ENCODE data around the gene TRIM72.

DNA sequence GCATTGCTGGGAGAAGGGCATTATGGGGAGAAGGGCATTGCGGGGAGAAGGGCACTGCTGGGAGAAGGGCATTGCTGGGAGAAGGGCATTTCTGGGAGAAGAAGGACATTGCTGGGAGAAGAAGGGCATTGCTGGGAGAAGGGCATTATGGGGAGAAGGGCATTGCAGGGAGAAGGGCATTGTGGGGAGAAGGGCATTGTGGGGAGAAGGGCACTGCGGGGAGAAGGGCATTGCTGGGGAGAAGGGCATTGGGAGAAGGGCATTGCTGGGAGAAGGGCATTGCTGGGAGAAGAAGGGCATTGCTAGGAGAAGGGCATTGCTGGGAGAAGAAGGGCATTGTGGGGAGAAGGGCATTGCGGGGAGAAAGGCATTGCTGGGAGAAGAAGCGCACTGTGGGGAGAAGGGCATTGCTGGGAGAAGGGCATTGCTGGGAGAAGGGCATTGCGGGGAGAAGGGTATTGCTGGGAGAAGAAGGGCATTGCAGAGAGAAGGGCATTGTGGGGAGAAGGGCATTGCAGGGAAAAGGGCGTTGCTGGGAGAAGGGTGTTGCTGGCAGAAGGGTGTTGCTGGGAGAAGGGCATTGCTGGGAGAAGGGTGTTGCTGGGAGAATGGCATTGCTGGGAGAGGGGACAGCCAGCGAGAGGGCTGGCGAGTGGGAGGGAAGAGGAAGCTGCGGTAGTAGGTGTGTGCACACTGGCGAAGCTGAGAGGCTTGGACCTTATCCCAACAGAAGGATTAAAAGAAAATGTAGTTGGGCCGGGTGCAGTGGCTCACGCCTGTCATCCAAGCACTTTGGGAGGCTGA, 7.6 kb downstream of the TRIM72 start:
- TF ChIP-seq, protein P1, sequence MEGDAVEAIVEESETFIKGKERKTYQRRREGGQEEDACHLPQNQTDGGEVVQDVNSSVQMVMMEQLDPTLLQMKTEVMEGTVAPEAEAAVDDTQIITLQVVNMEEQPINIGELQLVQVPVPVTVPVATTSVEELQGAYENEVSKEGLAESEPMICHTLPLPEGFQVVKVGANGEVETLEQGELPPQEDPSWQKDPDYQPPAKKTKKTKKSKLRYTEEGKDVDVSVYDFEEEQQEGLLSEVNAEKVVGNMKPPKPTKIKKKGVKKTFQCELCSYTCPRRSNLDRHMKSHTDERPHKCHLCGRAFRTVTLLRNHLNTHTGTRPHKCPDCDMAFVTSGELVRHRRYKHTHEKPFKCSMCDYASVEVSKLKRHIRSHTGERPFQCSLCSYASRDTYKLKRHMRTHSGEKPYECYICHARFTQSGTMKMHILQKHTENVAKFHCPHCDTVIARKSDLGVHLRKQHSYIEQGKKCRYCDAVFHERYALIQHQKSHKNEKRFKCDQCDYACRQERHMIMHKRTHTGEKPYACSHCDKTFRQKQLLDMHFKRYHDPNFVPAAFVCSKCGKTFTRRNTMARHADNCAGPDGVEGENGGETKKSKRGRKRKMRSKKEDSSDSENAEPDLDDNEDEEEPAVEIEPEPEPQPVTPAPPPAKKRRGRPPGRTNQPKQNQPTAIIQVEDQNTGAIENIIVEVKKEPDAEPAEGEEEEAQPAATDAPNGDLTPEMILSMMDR (IDR thresholded peaks at IDR 0.05): no peak
- no peak for TF ChIP-seq POLR2A (IDR thresholded peaks at IDR 0.05)

Measured in Peyer's patch (tissue), 4 donors.